Muscle layer of colon (tissue), 2 donors: ENCODE measurements around the gene TMBIM6.
"Not testable (repeated sequence)": the region's sequence is repeated elsewhere in the genome, so short reads cannot be mapped to it uniquely, and the experiment has no call there.

Experiments
- H3K27ac ChIP-seq: one replicate; pipeline ENCODE4 v1.7.0; 2013; ENCODE audit warnings: low read depth, mild to moderate bottlenecking, low read length, moderate library complexity
- H3K27me3 ChIP-seq, 2 donors: one replicate each; pipeline ENCODE4 v1.7.0; 2013; ENCODE audit warnings: low read length in 2 of 2, mild to moderate bottlenecking in 2 of 2; ENCODE audit not compliant: insufficient read depth in 2 of 2, control insufficient read depth in 1 of 2
- H3K36me3 ChIP-seq: one replicate; pipeline ENCODE4 v1.7.0; 2013; ENCODE audit warnings: mild to moderate bottlenecking, low read length; ENCODE audit not compliant: insufficient read depth
- H3K4me1 ChIP-seq: one replicate; pipeline ENCODE4 v1.7.0; 2013; ENCODE audit warnings: mild to moderate bottlenecking, low read length; ENCODE audit not compliant: insufficient read depth
- H3K4me3 ChIP-seq, 2 donors: one replicate each; pipeline ENCODE4 v1.7.0; 2013; ENCODE audit warnings: low read length in 2 of 2, low read depth in 1 of 2, mild to moderate bottlenecking in 1 of 2, moderate library complexity in 1 of 2
- H3K9ac ChIP-seq: one replicate; pipeline ENCODE4 v1.7.0; 2013; ENCODE audit warnings: low read length
- H3K9me3 ChIP-seq: one replicate; pipeline ENCODE4 v1.7.0; 2013; ENCODE audit warnings: mild to moderate bottlenecking, low read length
- donor health status: abdominal sarcoma.
- donor health status: Adenocarcinoma of cecum.

Gene TMBIM6

GRCh38 chr12:49761677-49762467 lies 20.5 kb downstream of the TMBIM6 start:
- no peak overlapping the region for H3K9ac ChIP-seq
- H3K4me1 ChIP-seq: no peaks in the 10 kb centered on the region
- peaks cover 78% of the 10 kb centered on the region for H3K36me3 ChIP-seq
- no peak overlapping the region for H3K27ac ChIP-seq
- no peaks in the 10 kb centered on the region for H3K9me3 ChIP-seq
- H3K4me3 ChIP-seq: no peak overlapping the region
- H3K27me3 ChIP-seq: no peaks in the 10 kb centered on the region

- H3K27me3 ChIP-seq: no peaks in the 10 kb centered on the region
- H3K4me3 ChIP-seq: no peak overlapping the region
- H3K27ac ChIP-seq: no peak overlapping the region
- no peak overlapping the region for H3K9ac ChIP-seq
- H3K4me1 ChIP-seq: no peaks in the 10 kb centered on the region
- H3K36me3 ChIP-seq: peaks cover 72% of the 10 kb centered on the region
- no peaks in the 10 kb centered on the region for H3K9me3 ChIP-seq
Measured at GRCh38 chr12:49762468-49762847, 21.1 kb downstream of the TMBIM6 start.

GRCh38 chr12:49763006-49763591 lies 21.7 kb downstream of the TMBIM6 start:
- no peak overlapping the region for H3K27ac ChIP-seq
- H3K27me3 ChIP-seq: no peaks in the 10 kb centered on the region
- peaks cover 65% of the 10 kb centered on the region for H3K36me3 ChIP-seq
- H3K4me3 ChIP-seq: no peak overlapping the region
- no peaks in the 10 kb centered on the region for H3K4me1 ChIP-seq
- H3K9me3 ChIP-seq: no peaks in the 10 kb centered on the region
- H3K9ac ChIP-seq: no peak overlapping the region

GRCh38 chr12:49764126-49764525 lies 22.8 kb downstream of the TMBIM6 start:
- H3K27ac ChIP-seq: no peak overlapping the region
- H3K36me3 ChIP-seq: peaks cover 55% of the 10 kb centered on the region
- H3K9me3 ChIP-seq: no peaks in the 10 kb centered on the region
- H3K4me1 ChIP-seq: no peaks in the 10 kb centered on the region
- H3K27me3 ChIP-seq: no peaks in the 10 kb centered on the region
- H3K4me3 ChIP-seq: no peak overlapping the region
- H3K9ac ChIP-seq: no peak overlapping the region

GRCh38 chr12:49766115-49766455 lies 24.7 kb downstream of the TMBIM6 start:
- H3K27ac ChIP-seq: no peak overlapping the region
- no peak overlapping the region for H3K4me3 ChIP-seq
- H3K9me3 ChIP-seq: no peaks in the 10 kb centered on the region
- peaks cover 38% of the 10 kb centered on the region for H3K36me3 ChIP-seq
- no peaks in the 10 kb centered on the region for H3K27me3 ChIP-seq
- no peak overlapping the region for H3K9ac ChIP-seq
- no peaks in the 10 kb centered on the region for H3K4me1 ChIP-seq

- Histone ChIP-seq H3K27me3 (no peaks in the 10 kb centered on the region), H3K9me3 (no peaks in the 10 kb centered on the region), H3K4me3 (no peak overlapping the region), H3K4me1 (no peaks in the 10 kb centered on the region), H3K27ac (no peak overlapping the region), H3K9ac (no peak overlapping the region), H3K36me3 (peaks cover 26% of the 10 kb centered on the region)
Measured at GRCh38 chr12:49767333-49767732, 26.0 kb downstream of the TMBIM6 start.

- H3K27ac ChIP-seq, H3K9me3 ChIP-seq, H3K9ac ChIP-seq, H3K4me3 ChIP-seq, H3K36me3 ChIP-seq, H3K27me3 ChIP-seq, H3K4me1 ChIP-seq: not testable (repeated sequence)
Measured at GRCh38 chr12:49773102-49773501, 31.7 kb downstream of the TMBIM6 start.

- Histone ChIP-seq H3K4me3 (no peak overlapping the region), H3K9me3 (no peaks in the 10 kb centered on the region), H3K27me3 (no peaks in the 10 kb centered on the region), H3K27ac (no peak overlapping the region), H3K36me3 (no peaks in the 10 kb centered on the region), H3K4me1 (peaks cover 7% of the 10 kb centered on the region), H3K9ac (no peak overlapping the region)
Measured at GRCh38 chr12:49776413-49776812, 35.1 kb downstream of the TMBIM6 start.

- Histone ChIP-seq H3K4me1 (peaks cover 7% of the 10 kb centered on the region), H3K27me3 (no peaks in the 10 kb centered on the region), H3K36me3 (no peaks in the 10 kb centered on the region), H3K27ac (no peak overlapping the region), H3K9me3 (no peaks in the 10 kb centered on the region), H3K4me3 (no peak overlapping the region), H3K9ac (no peak overlapping the region)
Measured at GRCh38 chr12:49776858-49777257, 35.5 kb downstream of the TMBIM6 start.

- H3K4me3 ChIP-seq: no peak overlapping the region
- peaks cover 7% of the 10 kb centered on the region for H3K4me1 ChIP-seq
Measured at GRCh38 chr12:49777341-49777740, 36.0 kb downstream of the TMBIM6 start.

GRCh38 chr12:49777800-49778748 lies 36.7 kb downstream of the TMBIM6 start:
- Histone ChIP-seq H3K9ac (no peak overlapping the region), H3K4me3 (no peak overlapping the region)

More at GRCh38 chr12:49777341-49777740, 36.0 kb downstream of the TMBIM6 start:
- Histone ChIP-seq H3K9ac (no peak overlapping the region), H3K36me3 (no peaks in the 10 kb centered on the region), H3K27ac (no peak overlapping the region), H3K27me3 (no peaks in the 10 kb centered on the region), H3K9me3 (no peaks in the 10 kb centered on the region)

More at GRCh38 chr12:49777800-49778748, 36.7 kb downstream of the TMBIM6 start:
- Histone ChIP-seq H3K9me3 (no peaks in the 10 kb centered on the region), H3K27ac (no peak overlapping the region), H3K27me3 (no peaks in the 10 kb centered on the region), H3K36me3 (no peaks in the 10 kb centered on the region), H3K4me1 (peaks cover 7% of the 10 kb centered on the region)
